IMR-90 (cell line): ENCODE measurements around the gene CLCN4. TPM values are rescaled to one million over a fixed set of nuclear protein-coding genes. Genes with fewer than 3 reads are reported as not detected.

Experiments used
- ATAC-seq: fragments of 200-7000 bp; cut with Tn5 transposase; 2 replicates; pipeline ENCODE4 v1.9.1; 2020; ENCODE audit warnings: low read depth, mild to moderate bottlenecking, moderate library complexity
- BruUV-seq: library from RNA; stranded (reverse); fragments of 400-500 nt; replicated peaks from 2 replicates; lab custom pipeline; 2021; lab: Mats Ljungman, UMichigan
- CTCF ChIA-PET: fragments of 300-600 bp; formaldehyde crosslinking; extraction: SDS; loops from one replicate; lab custom pipeline; 2021; ENCODE audit warnings: antibody characterized with exemption; lab: Yijun Ruan, JAX
- POLR2A ChIA-PET: fragments of 300-600 bp; sonication (Branson Sonifier 250); formaldehyde crosslinking; loops from one replicate; lab custom pipeline; 2022; ENCODE audit warnings: antibody characterized with exemption; ENCODE audit not compliant: unreplicated experiment; lab: Charles Lee
- DNase-seq: peaks from one replicate; pipeline ENCODE4 v3.0.0; 2013
- H2AFZ ChIP-seq: replicated peaks from 2 replicates; pipeline ENCODE3; 2013; ENCODE audit warnings: low read length, mild to moderate bottlenecking; ENCODE audit not compliant: poor library complexity
- H2AK5ac ChIP-seq: 2 replicates; pipeline ENCODE4 v1.6.1; 2013; ENCODE audit warnings: low read depth, low read length, inconsistent platforms
- H2AK9ac ChIP-seq: replicated peaks from 2 replicates; pipeline ENCODE3; 2013; ENCODE audit warnings: mild to moderate bottlenecking, low read depth, low read length, moderate library complexity; ENCODE audit not compliant: poor library complexity
- H2BK120ac ChIP-seq: 2 replicates; pipeline ENCODE4 v1.6.1; 2013; ENCODE audit warnings: low read depth, low read length, inconsistent platforms
- H2BK15ac ChIP-seq: 3 replicates; pipeline ENCODE4 v1.6.1; 2013; ENCODE audit warnings: low read depth, low read length, inconsistent platforms
- H2BK20ac ChIP-seq: 2 replicates; pipeline ENCODE4 v1.6.1; 2013; ENCODE audit warnings: low read depth, mild to moderate bottlenecking, inconsistent platforms, low read length, moderate library complexity
- H2BK5ac ChIP-seq: 2 replicates; pipeline ENCODE4 v1.6.1; 2013; ENCODE audit warnings: mild to moderate bottlenecking, low read depth, low read length, inconsistent platforms; ENCODE audit not compliant: poor library complexity, severe bottlenecking
- H3K14ac ChIP-seq: replicated peaks from 2 replicates; pipeline ENCODE4 v1.6.1; 2013; ENCODE audit warnings: low read depth, low read length, inconsistent platforms
- H3K18ac ChIP-seq: 2 replicates; pipeline ENCODE4 v1.6.1; 2013; ENCODE audit warnings: low read depth, low read length, control low read depth
- H3K23ac ChIP-seq: 2 replicates; pipeline ENCODE4 v1.6.1; 2013; ENCODE audit warnings: low read depth, low read length, inconsistent platforms
- H3K27ac ChIP-seq: 2 replicates; pipeline ENCODE4 v1.5.1; 2013; ENCODE audit warnings: mild to moderate bottlenecking, control low read depth, low read length; ENCODE audit not compliant: insufficient read depth
- H3K27me3 ChIP-seq: 2 replicates; pipeline ENCODE4 v1.6.1; 2013; ENCODE audit warnings: low read length; ENCODE audit not compliant: control insufficient read depth, insufficient read depth
- H3K36me3 ChIP-seq: 2 replicates; pipeline ENCODE4 v1.6.1; 2013; ENCODE audit warnings: low read length, mixed read lengths; ENCODE audit not compliant: control insufficient read depth, insufficient read depth
- H3K4ac ChIP-seq: 2 replicates; pipeline ENCODE4 v1.6.1; 2013; ENCODE audit warnings: low read depth, low read length, inconsistent platforms
- H3K4me1 ChIP-seq: 2 replicates; pipeline ENCODE4 v1.6.1; 2013; ENCODE audit warnings: low read length, mixed read lengths; ENCODE audit not compliant: control insufficient read depth, insufficient read depth
- H3K4me2 ChIP-seq: 2 replicates; pipeline ENCODE4 v1.6.1; 2013; ENCODE audit warnings: low read depth, mild to moderate bottlenecking, control low read depth, low read length, moderate library complexity
- H3K4me3 ChIP-seq: 2 replicates; pipeline ENCODE4 v1.5.1; 2013; ENCODE audit warnings: low read depth, mild to moderate bottlenecking, control low read depth, low read length, moderate library complexity; ENCODE audit not compliant: insufficient read depth
- H3K56ac ChIP-seq: 2 replicates; pipeline ENCODE4 v1.6.1; 2013; ENCODE audit warnings: low read length, inconsistent platforms; ENCODE audit not compliant: insufficient read depth; ENCODE audit errors: extremely low read depth
- H3K79me1 ChIP-seq, 2 experiments: 2 replicates each; pipeline ENCODE4 v1.6.1; 2013; ENCODE audit warnings: low read length in 2 of 2, inconsistent platforms in 1 of 2, low read depth in 1 of 2
- H3K9ac ChIP-seq: 2 replicates; pipeline ENCODE4 v1.6.1; 2013; ENCODE audit warnings: low read depth, low read length, control low read depth
- H3K9me1 ChIP-seq: 2 replicates; pipeline ENCODE4 v1.6.1; 2013; ENCODE audit warnings: low read length, inconsistent platforms; ENCODE audit not compliant: insufficient read depth
- H3K9me3 ChIP-seq: 2 replicates; pipeline ENCODE4 v1.6.1; 2013; ENCODE audit warnings: low read length; ENCODE audit not compliant: control insufficient read depth, insufficient read depth
- H4K20me1 ChIP-seq: 2 replicates; pipeline ENCODE4 v1.6.1; 2013; ENCODE audit warnings: low read length, inconsistent platforms; ENCODE audit not compliant: insufficient read depth
- H4K5ac ChIP-seq: 2 replicates; pipeline ENCODE4 v1.6.1; 2013; ENCODE audit warnings: mild to moderate bottlenecking, low read depth, low read length, control low read depth
- H4K8ac ChIP-seq, 2 experiments: 2 replicates each; pipeline ENCODE4 v1.6.1; 2013; ENCODE audit warnings: low read depth in 2 of 2, low read length in 2 of 2, control low read depth in 1 of 2, inconsistent platforms in 1 of 2
- H4K91ac ChIP-seq: 2 replicates; pipeline ENCODE4 v1.6.1; 2013; ENCODE audit warnings: low read depth, low read length, inconsistent platforms; ENCODE audit not compliant: insufficient read depth
- BHLHE40 ChIP-seq: fragments of 150-350 bp; IDR thresholded peaks from 2 replicates; pipeline ENCODE4 v1.6.1; 2016; ENCODE audit warnings: mild to moderate bottlenecking, low read depth, low read length
- CEBPB ChIP-seq: IDR thresholded peaks from 2 replicates; pipeline ENCODE4 v1.6.1; 2012; ENCODE audit warnings: low read depth, low read length, improper control_type of control experiment
- CHD1 ChIP-seq: IDR thresholded peaks from 2 replicates; pipeline ENCODE4 v1.6.1; 2012; ENCODE audit warnings: low read depth, low read length, improper control_type of control experiment
- CTCF ChIP-seq: conservative IDR thresholded peaks from 2 replicates; pipeline ENCODE4 v1.5.1; 2012; ENCODE audit warnings: mild to moderate bottlenecking, low read depth, low read length, improper control_type of control experiment
- ELK1 ChIP-seq: fragments of 150-350 bp; IDR thresholded peaks from 2 replicates; pipeline ENCODE4 v1.6.1; 2016; ENCODE audit warnings: low read depth, mild to moderate bottlenecking, low read length, moderate library complexity, borderline replicate concordance
- FOS ChIP-seq: fragments of 150-350 bp; IDR thresholded peaks from 2 replicates; pipeline ENCODE4 v1.6.1; 2016; ENCODE audit warnings: low read depth, low read length
- MAFK ChIP-seq: IDR thresholded peaks from 2 replicates; pipeline ENCODE4 v1.6.1; 2012; ENCODE audit warnings: low read depth, low read length, improper control_type of control experiment
- MAZ ChIP-seq: IDR thresholded peaks from 2 replicates; pipeline ENCODE4 v1.6.1; 2012; ENCODE audit warnings: low read depth, mild to moderate bottlenecking, low read length, improper control_type of control experiment, moderate library complexity, borderline replicate concordance
- MXI1 ChIP-seq: IDR thresholded peaks from 2 replicates; pipeline ENCODE4 v1.6.1; 2012; ENCODE audit warnings: low read depth, mild to moderate bottlenecking, low read length, moderate library complexity, borderline replicate concordance
- NFE2L2 ChIP-seq: fragments of 150-350 bp; IDR thresholded peaks from 2 replicates; pipeline ENCODE4 v1.6.1; 2016; ENCODE audit warnings: low read depth, mild to moderate bottlenecking, low read length
- POLR2A ChIP-seq: IDR thresholded peaks from 2 replicates; pipeline ENCODE4 v1.6.1; 2012; ENCODE audit warnings: mild to moderate bottlenecking, low read depth, low read length
- RAD21 ChIP-seq: IDR thresholded peaks from 2 replicates; pipeline ENCODE4 v1.6.1; 2012; ENCODE audit warnings: low read length, improper control_type of control experiment
- RCOR1 ChIP-seq: IDR thresholded peaks from 2 replicates; pipeline ENCODE4 v1.6.1; 2012; ENCODE audit warnings: mild to moderate bottlenecking, low read length, improper control_type of control experiment; ENCODE audit not compliant: insufficient replicate concordance
- RFX5 ChIP-seq: IDR thresholded peaks from 2 replicates; pipeline ENCODE4 v1.8.0; 2012; ENCODE audit warnings: low read depth, mild to moderate bottlenecking, low read length, moderate library complexity
- SMC3 ChIP-seq: fragments of 150-350 bp; IDR thresholded peaks from 2 replicates; pipeline ENCODE4 v1.6.1; 2016; ENCODE audit warnings: low read depth, mild to moderate bottlenecking, antibody characterized with exemption, low read length, moderate library complexity
- USF2 ChIP-seq: fragments of 150-350 bp; IDR thresholded peaks from 2 replicates; pipeline ENCODE4 v1.6.1; 2017; ENCODE audit warnings: mild to moderate bottlenecking, antibody characterized with exemption, low read length, low read depth
- WGBS, 2 experiments: methylation state at CpG; one replicate each; pipeline versions ENCODE4 v1.1.5 to v1.1.7; 2013; ENCODE audit warnings: missing lambda C conversion rate in 2 of 2; ENCODE audit not compliant: insufficient read length in 1 of 2; ENCODE audit errors: extremely low coverage in 2 of 2; 5-methylcytosine and 5-hydroxymethylcytosine counted together
- dilution Hi-C: fragments of 300-500 bp; cut with HindIII; formaldehyde crosslinking; loops from one replicate; pipeline ENCODE4 v1.14.3; 2018; ENCODE audit warnings: low sequenced_read_pairs; ENCODE audit not compliant: unreplicated experiment
- in situ Hi-C: fragments of 300-500 bp; cut with MboI; formaldehyde crosslinking; loops from 3 replicates; pipeline ENCODE4 v1.14.3; 2019; ENCODE audit warnings: low sequenced_read_pairs, inconsistent platforms, mixed read lengths
- intact Hi-C: fragments of 100-400 bp; cut with micrococcal nuclease; formaldehyde crosslinking; loops from 2 replicates; pipeline ENCODE4 v1.10.0; 2022
- polyA plus RNA-seq, 3 experiments: library from polyadenylated mRNA; depleted of rRNA; stranded (reverse); fragments of >200 nt; gene quantifications; 2 replicates each; pipeline ENCODE4 v1.2.3, GENCODE V29; 2012; ENCODE audit warnings: low replicate concordance in 1 of 3
- total RNA-seq: library from RNA; depleted of rRNA; stranded (reverse); fragments of >200 nt; gene quantifications from 2 replicates; pipeline ENCODE4 v1.2.3, GENCODE V29; 2012

CLCN4 gene
- total and polyA plus RNA-seq, 2 of the 4 experiments (the other 2 are of a cell fraction): 2.2 to 4.5 TPM

GRCh38 chrX:10121787-10122186, 35.0 kb upstream of the CLCN4 start:
- H2BK15ac ChIP-seq: no peak overlapping the region
- no peak overlapping the region for H4K91ac ChIP-seq
- H3K4ac ChIP-seq: no peak overlapping the region
- no peaks in the 10 kb centered on the region for H3K4me1 ChIP-seq
- no peak overlapping the region for H2BK20ac ChIP-seq
- no peak overlapping the region for H3K23ac ChIP-seq
- H3K56ac ChIP-seq: no peak overlapping the region
- no peak overlapping the region for H3K27ac ChIP-seq
- no peak overlapping the region for H2BK120ac ChIP-seq
- ChIA-PET CTCF (no interaction called here), POLR2A (no interaction called here)
- BruUV-seq: no TSS peak
- H3K4me3 ChIP-seq: no peak overlapping the region
- peaks cover 0 to 20% of the 10 kb centered on the region in 2 experiments; a peak in 1 of 4 replicates for H3K79me1 ChIP-seq
- in situ Hi-C loops: loop anchor here (25.0 kb wide), 2 partner anchors 234 to 1309 kb away; partner anchors contain the start of gene FAM9A
- ATAC-seq (no peak), DNase-seq (no peak)
- H3K18ac ChIP-seq: no peak overlapping the region
- H3K14ac ChIP-seq: no peak overlapping the region
- dilution Hi-C loops: no loop called here
- H3K4me2 ChIP-seq: no peak overlapping the region
- H3K9me3 ChIP-seq: no peaks in the 10 kb centered on the region; the same call in 1 of the 2 replicates
- no peaks in the 10 kb centered on the region for H3K9me1 ChIP-seq
- H3K9ac ChIP-seq: no peak overlapping the region
- no peak overlapping the region for H4K5ac ChIP-seq
- no peaks in the 10 kb centered on the region for H3K27me3 ChIP-seq
- no peak overlapping the region for H4K8ac ChIP-seq
- TF ChIP-seq NFE2L2 (no peak), CTCF (no peak), RCOR1 (no peak), FOS (no peak), CEBPB (no peak), RFX5 (no peak), MAZ (no peak), POLR2A (no peak), ELK1 (no peak), RAD21 (no peak), BHLHE40 (no peak), CHD1 (no peak), SMC3 (no peak), MAFK (no peak), MXI1 (no peak), USF2 (no peak)
- H2AFZ ChIP-seq: no peak overlapping the region
- no peaks in the 10 kb centered on the region; the same call in none of the 2 replicates for H4K20me1 ChIP-seq
- H2AK5ac ChIP-seq: no peak overlapping the region
- intact Hi-C loops: no loop called here
- peaks cover 21% of the 10 kb centered on the region; the same call in 1 of the 2 replicates for H3K36me3 ChIP-seq
- WGBS, 2 experiments: 89% methylated on average over 3 of the region's 9 CpGs; no CpG with 5 or more reads in 1 of the 2 experiments
- no peak overlapping the region for H2BK5ac ChIP-seq
- H2AK9ac ChIP-seq: no peak overlapping the region
